Subcutaneous adipose tissue (tissue), 4 donors: ENCODE results near the gene ZHX3. TPM values are rescaled to one million over a fixed set of nuclear protein-coding genes. Genes with fewer than 3 reads are reported as not detected.

ENCODE experiments used
- CTCF ChIP-seq: fragments of 450-650 bp; IDR thresholded peaks from one replicate; pipeline ENCODE4 v1.5.1; 2016; ENCODE audit warnings: low read depth, mild to moderate bottlenecking, control low read depth, antibody characterized with exemption, moderate library complexity
- total RNA-seq, 4 donors: library from RNA; depleted of rRNA; stranded (reverse); fragments of >200 nt; gene quantifications; one replicate each; pipeline ENCODE4 v1.1.0, GENCODE V29; 2016

Gene ZHX3
- total RNA-seq, 4 donors from 2014 or later: 31.0 to 50.9 (median 37.9) TPM

- no peak for TF ChIP-seq CTCF
Measured at GRCh38 chr20:41248368-41249024, 69.0 kb downstream of the ZHX3 start.

GRCh38 chr20:41247523-41248367, 69.8 kb downstream of the ZHX3 start:
- no peak for TF ChIP-seq CTCF

- no peak for TF ChIP-seq CTCF
Measured at GRCh38 chr20:41245086-41245707, 72.3 kb downstream of the ZHX3 start.

DNA sequence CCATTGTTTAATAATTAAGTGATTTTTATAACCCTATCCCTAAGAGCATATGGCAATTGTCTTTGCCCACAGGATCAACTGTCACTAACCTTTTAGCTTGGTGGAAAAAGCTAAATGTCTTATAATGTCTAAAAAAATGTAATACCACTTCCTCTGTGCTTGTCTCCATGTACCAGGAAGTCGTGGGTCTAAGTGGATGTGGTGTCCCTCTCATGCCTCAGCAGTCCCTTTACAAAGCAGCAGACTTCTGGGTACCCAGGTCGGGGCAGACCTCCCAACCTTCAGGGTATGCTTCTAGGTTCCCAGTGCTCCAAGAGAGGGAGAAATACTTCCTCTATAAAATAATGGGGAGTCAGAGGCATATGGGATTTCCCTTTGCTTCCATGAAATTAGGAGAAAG, 74.7 kb downstream of the ZHX3 start:
- TF ChIP-seq CTCF: no peak

GRCh38 chr20:41242352-41242751, 75.2 kb downstream of the ZHX3 start:
- no peak for TF ChIP-seq CTCF

DNA sequence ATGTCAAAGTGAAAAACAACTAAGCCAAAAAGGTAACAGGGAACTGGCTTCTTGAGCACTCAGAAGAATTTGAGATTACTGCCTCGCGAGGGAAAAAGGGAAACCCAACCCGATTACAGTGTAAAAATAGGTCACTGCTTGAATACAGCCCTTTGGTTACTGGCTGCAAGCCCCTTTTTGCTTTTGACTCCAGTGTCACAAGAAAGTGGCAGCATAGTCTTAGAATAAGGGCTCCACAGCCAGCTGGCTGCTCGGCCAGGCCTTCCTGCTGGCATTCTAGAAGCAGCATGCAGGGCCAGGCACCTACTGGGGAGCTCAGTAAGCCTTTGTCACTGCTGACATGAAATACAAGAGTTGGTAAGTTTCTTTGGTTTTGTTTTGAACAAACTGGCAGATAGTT, 83.0 kb downstream of the ZHX3 start:
- no peak for TF ChIP-seq CTCF

- no peak for TF ChIP-seq CTCF
Measured at GRCh38 chr20:41234041-41234440, 83.5 kb downstream of the ZHX3 start.
